ENCODE results near the gene TACR1.

TACR1 gene

DNA sequence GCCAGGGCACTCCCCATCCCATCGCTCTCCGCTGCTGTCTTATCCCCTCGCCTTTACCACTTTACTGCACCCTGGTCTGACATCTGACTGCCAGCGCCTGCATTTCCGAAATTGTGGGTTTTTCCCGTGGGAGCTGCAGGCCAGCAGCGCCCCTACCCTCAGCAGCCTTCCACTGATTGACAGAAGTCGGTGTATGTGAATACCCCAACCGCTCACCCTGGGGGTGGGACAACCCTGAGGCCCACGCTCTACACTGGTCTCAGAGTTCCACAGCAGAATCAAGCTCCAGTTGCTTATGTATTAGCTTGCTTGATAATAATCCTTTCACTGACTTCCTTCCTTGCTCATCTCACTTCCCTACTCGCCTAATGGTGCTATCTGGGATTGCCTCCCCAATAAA lies 178.8 kb downstream of the TACR1 start:
- no peak for DNase-seq (ENCODE audit: low read depth in 2 of 2)

DNA sequence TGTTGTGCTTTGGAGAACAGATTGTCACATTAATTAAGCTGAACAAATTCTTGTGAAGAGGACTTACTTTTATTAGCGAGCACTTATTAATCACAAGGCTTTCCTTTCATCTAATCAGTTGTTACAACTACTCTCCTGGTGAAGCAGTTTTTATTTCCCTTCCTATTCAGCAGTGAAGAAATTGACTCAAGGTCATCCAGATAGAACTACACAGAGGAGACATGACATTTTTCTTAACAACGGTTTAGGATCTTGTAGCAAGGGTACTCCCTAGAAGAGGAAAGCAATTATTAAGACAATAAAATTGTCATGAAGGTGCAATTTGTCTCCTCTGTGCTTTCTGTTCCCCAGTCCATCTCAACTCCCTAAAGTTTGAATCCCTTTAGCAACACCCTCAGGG lies 179.5 kb downstream of the TACR1 start:
- DNase-seq (ENCODE audit: low read depth in 2 of 2), result no peak

DNA sequence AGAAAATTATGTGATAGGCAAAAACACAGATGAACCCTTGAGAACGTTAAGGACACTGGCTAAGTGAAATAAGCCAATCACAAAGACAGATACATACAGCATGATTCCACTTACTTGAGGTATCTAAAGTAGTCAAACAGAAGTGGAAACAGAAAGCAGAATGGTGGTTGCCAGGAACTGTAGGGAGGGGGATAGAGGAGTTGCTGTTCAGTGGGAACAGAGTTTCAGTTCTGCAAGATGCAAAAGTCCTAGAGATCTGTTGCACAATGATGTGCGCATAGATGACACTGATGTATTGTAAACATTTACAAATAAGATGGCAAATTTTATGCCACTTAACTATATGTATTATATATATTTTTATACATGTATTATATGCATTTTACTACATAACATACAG lies 181.2 kb downstream of the TACR1 start:
- DNase-seq (ENCODE audit: low read depth in 2 of 2), result no peak

DNA sequence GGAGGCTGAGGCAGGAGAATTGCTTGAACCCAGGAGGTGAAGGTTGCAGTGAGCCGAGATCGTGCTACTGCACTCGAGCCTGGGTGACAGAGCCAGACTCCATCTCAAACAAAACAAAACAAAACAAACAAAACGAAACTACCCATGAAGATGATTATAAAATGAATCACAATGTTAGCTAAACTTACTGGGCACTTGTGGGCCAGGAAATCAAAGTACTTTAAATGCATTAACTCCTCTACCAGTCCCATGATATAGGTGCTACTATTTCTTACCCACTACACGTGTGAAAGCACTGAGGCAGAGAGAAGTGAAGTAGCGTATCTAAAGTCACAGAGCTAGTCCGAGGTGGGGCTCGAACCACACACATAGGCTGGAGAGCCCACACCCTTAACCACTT lies 187.2 kb downstream of the TACR1 start:
- no peak for DNase-seq (ENCODE audit: low read depth in 2 of 2)

DNA sequence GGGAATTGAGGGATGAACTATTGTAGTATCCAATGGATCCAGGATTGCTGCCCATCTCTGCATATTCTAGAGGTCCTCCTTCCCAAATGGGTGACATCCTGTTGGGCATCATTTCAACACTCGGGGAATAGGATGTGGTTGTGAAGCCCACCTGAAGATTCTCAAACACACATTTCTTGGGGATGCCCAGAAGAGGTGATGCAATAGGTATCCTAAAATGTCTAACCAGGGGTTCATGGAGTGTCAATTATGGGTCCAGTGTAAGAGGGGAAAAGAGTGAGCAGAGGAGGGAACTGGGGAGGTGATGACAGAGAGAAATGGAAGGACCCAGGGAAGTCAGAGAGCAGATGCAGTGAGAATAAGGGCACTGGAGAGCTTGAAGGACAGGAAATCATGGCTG lies 188.7 kb downstream of the TACR1 start:
- DNase-seq (ENCODE audit: low read depth in 2 of 2), result no peak

DNA sequence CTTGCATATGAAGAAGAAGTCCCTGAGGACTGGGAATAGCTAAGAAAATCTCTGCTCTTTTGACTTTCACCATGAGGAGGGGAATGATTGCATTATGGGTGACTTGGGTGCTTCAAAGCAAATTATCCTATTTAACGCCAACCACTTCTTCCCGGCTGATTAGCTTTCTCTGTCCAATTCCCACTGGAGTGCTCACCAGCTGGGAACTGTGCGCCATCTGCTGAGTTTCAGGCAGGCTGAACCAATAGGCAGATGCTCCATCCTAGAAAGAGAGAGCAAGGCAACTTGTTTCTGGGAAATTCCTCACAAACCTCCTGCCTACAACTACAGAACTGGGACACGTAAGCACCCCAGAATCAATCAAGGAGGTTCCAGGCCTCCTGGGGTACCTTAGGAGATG lies 191.5 kb downstream of the TACR1 start:
- DNase-seq (ENCODE audit: low read depth in 2 of 2), result no peak

DNA sequence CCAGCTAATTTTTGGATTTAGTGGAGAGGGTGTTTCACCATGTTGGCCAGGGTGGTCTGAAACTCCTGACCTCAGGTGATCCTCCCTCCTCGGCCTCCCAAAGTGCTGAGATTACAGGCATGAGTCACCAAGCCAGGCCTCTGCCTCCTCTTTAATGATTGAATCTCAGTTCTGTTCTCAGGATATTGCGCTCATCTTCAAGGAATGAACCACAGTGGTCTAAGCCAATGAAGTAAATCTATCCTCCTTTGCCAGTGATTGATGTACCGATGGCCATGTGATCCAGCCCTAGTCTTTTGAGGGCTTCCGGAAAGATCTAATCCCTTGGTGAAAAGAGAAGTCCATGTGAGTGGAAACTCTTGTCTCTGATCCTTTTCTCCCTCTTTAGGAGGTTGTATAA lies 192.3 kb downstream of the TACR1 start:
- DNase-seq (ENCODE audit: low read depth in 2 of 2), result no peak

DNA sequence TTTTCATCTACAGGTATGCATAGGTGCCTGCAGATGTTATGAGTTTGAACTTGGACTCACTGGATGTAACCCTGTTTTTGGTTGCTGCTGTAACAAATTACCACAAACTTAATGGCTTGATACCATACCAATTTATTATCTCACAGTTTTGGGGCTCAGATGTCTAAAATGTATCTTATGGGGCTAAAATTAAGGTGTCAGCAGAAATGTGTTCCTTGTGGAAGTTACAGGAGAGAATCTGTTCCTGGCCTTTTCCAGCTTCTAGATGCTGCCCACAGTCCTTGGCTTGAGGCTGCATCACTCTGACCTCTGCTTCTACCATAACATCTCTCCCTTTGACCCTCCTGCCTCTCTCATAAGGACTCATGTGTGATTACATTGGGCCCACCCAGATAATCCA lies 193.3 kb downstream of the TACR1 start:
- DNase-seq (ENCODE audit: low read depth in 2 of 2), result no peak

DNA sequence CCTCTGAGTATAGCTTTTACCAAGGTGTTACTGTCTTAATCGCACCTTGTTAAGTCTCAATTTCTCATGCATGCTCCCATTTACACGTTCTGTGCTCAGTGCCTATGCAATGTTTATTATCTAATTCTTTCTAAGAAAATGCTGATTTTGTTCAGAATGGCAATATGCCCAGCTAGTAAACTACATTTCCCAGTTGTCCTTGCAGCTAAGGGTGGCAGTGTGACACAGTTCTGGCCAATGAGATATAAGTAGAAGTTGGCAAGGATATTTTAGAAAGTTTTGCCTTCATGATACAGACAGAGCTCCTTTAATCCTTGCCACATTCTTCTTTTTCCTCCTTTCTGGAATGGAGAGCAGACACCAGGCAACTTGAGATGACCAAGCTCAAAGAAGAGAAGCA lies 195.5 kb downstream of the TACR1 start:
- no peak for DNase-seq (ENCODE audit: low read depth in 2 of 2)

DNA sequence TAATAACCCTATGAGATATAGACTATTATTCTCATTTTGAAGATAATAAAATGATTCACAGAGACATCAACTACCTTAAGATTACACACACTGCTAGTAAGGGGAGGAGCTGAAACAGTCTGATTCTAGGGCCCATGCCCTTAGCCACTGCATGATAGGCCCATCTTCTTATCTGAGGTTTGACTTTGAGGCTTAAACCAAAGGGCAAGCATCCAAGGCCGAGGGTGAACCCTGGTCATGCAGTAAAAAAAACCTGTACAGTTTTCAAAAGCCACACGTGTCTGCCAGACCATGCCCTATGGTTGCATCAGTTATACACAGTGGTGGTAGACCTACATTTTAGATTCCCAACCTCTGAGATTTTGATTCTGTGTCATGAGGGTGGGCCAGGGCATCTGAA lies 196.0 kb downstream of the TACR1 start:
- no peak for DNase-seq (ENCODE audit: low read depth in 2 of 2)

DNA sequence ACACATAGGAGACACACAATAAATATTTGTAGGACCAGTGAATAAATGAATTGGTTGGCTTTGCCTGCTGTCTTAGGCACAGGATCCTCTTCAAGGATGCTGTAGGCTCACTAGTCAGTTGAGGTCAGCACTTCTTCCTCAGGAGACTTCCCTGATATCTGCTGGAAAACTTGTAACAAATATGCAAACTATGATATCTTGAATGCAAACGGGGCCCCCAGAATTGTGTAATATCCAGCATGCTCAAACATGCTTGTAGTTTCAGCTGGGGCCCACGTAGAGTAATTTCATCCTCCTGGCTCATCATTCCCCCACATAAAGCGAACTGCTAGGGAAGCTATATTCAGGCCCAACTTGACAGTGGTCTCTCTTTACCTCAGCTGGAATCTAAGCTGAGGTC lies 197.3 kb downstream of the TACR1 start:
- no peak for DNase-seq (ENCODE audit: low read depth in 2 of 2)

DNA sequence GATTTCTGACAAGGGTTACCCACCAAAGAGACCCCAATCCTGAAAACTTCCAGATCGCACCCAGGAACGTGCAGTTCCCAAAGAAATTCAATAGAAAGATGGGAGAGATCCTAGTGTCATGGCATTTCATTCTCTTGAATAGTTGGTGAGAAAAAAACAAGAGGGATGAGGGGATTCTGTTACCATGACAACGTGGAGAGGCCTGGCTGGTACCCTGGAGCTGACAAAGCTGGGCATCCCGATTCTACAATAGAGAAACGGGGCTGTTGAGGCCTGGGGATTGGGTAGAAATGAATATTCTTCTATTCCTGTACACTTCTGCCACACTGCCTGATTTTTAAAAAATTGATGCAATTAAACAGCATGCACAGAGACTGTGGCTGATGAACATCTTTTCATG lies 199.9 kb downstream of the TACR1 start:
- DNase-seq (ENCODE audit: low read depth in 2 of 2), result no peak
